SKM-1 (cell line): ENCODE measurements around the gene LRRC49.

Experiments
- DNase-seq: peaks from one replicate; lab custom pipeline; 2025; ENCODE audit not compliant: unreplicated experiment; lab: John Stamatoyannopoulos, UW

The LRRC49 gene

GRCh38 chr15:71049706-71050422 is 157.2 kb downstream of the LRRC49 start:
- DNase-seq, result no peak

GRCh38 chr15:71050461-71050860 is 157.8 kb downstream of the LRRC49 start:
- no peak for DNase-seq

- DNase-seq, result no peak
Measured at GRCh38 chr15:71051539-71051938, 158.9 kb downstream of the LRRC49 start.

- no peak for DNase-seq
Measured at GRCh38 chr15:71052356-71052755, 159.7 kb downstream of the LRRC49 start.

- DNase-seq, result no peak
Measured at GRCh38 chr15:71054286-71054952, 161.8 kb downstream of the LRRC49 start.

- no peak for DNase-seq
Measured at GRCh38 chr15:71055461-71055860, 162.8 kb downstream of the LRRC49 start.

GRCh38 chr15:71056111-71056510 is 163.5 kb downstream of the LRRC49 start:
- no peak for DNase-seq

- no peak for DNase-seq
Measured at GRCh38 chr15:71057143-71057542, 164.5 kb downstream of the LRRC49 start.

GRCh38 chr15:71057581-71057980 is 165.0 kb downstream of the LRRC49 start:
- no peak for DNase-seq

GRCh38 chr15:71060983-71061382 is 168.4 kb downstream of the LRRC49 start:
- DNase-seq, result no peak

GRCh38 chr15:71066983-71067382 is 174.4 kb downstream of the LRRC49 start:
- no peak for DNase-seq

GRCh38 chr15:71069693-71070092 is 177.1 kb downstream of the LRRC49 start:
- DNase-seq, result no peak

GRCh38 chr15:71071529-71071928 is 178.9 kb downstream of the LRRC49 start:
- no peak for DNase-seq

GRCh38 chr15:71072423-71072822 is 179.8 kb downstream of the LRRC49 start:
- DNase-seq, result no peak

GRCh38 chr15:71078506-71079207 is 186.0 kb downstream of the LRRC49 start:
- no peak for DNase-seq

- DNase-seq, result no peak
Measured at GRCh38 chr15:71079208-71080044, 186.8 kb downstream of the LRRC49 start.

GRCh38 chr15:71080166-71080565 is 187.5 kb downstream of the LRRC49 start:
- DNase-seq, result no peak

- DNase-seq, result no peak
Measured at GRCh38 chr15:71080705-71081104, 188.1 kb downstream of the LRRC49 start.

- no peak for DNase-seq
Measured at GRCh38 chr15:71082803-71083202, 190.2 kb downstream of the LRRC49 start.

GRCh38 chr15:71083349-71083748 is 190.7 kb downstream of the LRRC49 start:
- DNase-seq, result no peak

GRCh38 chr15:71084264-71084663 is 191.6 kb downstream of the LRRC49 start:
- DNase-seq, result no peak
